Esophagus squamous epithelium (tissue), 4 donors: ENCODE results near the gene SPOCK1.

Experiments used
- CTCF ChIP-seq, 6 experiments: fragments of 450-650 bp in 4 of 6; fragments of 200-600 bp in 2 of 6; sonication (generic) in 2 of 6; IDR thresholded peaks; one replicate each; pipeline ENCODE4 v1.5.1; 2016 to 2019; ENCODE audit warnings: antibody characterized with exemption in 6 of 6, mild to moderate bottlenecking in 4 of 6, moderate library complexity in 4 of 6
- POLR2A ChIP-seq, 4 donors: fragments of 450-650 bp; IDR thresholded peaks; one replicate each; pipeline ENCODE4 v1.6.1; 2017; ENCODE audit warnings: antibody characterized with exemption in 4 of 4, mild to moderate bottlenecking in 4 of 4, moderate library complexity in 3 of 4

- no peak for TF ChIP-seq CTCF (IDR thresholded peaks at IDR 0.05)
- TF ChIP-seq POLR2A (IDR thresholded peaks at IDR 0.05), result no peak
These were observed 61.4 kb downstream of the SPOCK1 start for GRCh38 chr5:137437774-137438173.
